ENCODE results near the gene SEMA4F.
A peak's percentile ranks its signal among the peaks of the same experiment; 100 is the strongest.
"Not testable (repeated sequence)": the region's sequence is repeated elsewhere in the genome, so short reads cannot be mapped to it uniquely, and the experiment has no call there.

The SEMA4F gene

DNA sequence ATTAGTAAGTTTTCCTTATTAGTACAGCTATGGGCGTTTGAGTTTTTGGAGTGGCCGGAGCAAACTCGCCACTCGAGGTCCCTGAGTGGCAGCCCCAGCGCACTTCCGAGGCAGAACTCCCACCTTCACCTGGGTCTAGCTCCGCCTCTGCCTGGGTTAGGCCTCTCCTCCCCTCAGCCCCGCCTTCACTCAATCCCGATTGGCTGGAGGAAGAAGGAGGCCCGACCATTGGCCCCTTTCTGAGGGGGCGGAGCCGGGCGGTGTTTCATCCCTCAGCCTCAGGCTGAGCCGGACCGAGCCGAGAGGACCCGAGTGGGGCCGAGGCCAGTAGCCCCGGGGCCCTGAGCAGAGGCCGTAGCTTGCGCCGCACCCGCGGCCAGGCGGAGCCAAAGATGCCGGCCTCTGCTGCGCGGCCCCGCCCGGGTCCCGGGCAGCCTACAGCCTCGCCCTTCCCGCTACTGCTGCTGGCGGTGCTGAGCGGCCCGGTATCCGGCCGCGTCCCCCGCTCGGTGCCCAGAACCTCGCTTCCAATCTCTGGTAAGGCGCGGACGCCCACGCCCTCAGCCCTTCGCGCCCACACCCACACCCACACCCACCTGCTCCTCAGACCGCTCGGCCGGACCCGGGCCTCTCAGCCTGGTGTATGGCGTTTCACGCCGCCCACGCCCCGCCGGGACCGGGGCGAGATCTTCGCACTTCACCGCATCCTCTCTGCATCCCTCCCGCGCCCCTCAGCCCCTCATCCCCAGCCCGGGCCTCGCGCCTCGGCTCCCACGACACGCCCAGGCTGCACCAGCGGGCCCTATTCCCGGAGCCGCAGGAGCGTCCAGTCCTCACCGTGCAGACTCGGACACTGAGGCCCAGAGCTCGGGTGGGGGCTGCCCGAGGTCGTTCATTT is at the start of gene SEMA4F:
Gene SEMA4F, plus strand, starts transcription at position 263 of the 898 bp plus-strand sequence. Its CDS starts 130 bp downstream, at position 393.
- peak; percentile 96 for DNase-seq (ENCODE audit: low read depth)

DNA sequence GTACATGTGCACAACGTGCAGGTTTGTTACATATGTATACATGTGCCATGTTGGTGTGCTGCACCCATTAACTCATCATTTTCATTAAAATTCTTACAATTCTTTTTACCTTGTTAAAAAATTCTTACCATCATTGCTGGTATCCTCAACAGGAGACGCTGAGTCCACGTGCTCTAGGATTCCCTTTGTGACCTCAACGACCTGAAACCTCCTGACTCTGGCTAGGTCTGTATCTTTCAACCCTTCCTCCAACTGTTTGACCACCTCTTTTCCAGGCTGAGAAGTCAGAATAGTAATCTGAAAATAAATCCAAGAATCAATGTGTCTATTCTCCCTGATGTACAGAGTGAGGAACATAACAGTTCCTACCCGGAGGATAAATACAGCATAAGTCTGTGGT is 47.1 kb upstream of the SEMA4F start:
- DNase-seq (ENCODE audit: low read depth): no peak

- DNase-seq (ENCODE audit: low read depth): peak; percentile 44
Measured at GRCh38 chr2:74617122-74617521, 36.9 kb upstream of the SEMA4F start.

DNA sequence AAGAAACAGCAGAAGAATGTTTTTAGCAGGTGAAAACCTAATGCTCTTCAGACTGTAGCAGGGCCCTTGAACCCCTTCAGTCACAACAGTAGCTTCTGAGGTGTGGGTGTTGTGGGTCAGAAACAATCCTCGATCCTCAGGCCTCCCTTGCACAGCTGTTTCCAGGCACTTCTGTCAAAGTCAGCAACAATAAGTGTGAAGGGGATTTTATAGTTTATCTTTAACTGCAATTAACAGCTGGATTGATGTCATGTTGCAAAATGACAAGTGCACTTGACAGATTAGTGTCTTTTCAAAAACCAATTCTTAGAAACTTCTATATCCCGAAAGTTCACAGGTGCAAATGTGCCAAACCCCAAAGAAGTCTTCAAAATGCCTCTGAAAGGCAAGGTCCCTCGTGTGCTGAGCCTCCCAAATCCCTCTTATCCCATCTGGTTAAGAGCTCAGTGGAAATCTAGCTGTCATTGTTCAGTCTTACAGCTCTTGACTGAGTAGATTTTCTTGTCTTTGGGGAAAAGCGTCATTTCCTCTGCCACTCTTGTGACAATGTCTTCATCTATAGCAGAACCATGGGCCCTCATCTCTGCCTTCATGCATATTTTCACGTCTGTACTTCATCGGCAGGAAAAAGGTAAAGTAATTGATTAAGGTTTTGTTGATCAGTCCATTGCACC is 35.5 kb upstream of the SEMA4F start:
- DNase-seq (ENCODE audit: low read depth): no peak

- no peak for DNase-seq (ENCODE audit: low read depth)
Measured at GRCh38 chr2:74619651-74620297, 34.3 kb upstream of the SEMA4F start.

DNA sequence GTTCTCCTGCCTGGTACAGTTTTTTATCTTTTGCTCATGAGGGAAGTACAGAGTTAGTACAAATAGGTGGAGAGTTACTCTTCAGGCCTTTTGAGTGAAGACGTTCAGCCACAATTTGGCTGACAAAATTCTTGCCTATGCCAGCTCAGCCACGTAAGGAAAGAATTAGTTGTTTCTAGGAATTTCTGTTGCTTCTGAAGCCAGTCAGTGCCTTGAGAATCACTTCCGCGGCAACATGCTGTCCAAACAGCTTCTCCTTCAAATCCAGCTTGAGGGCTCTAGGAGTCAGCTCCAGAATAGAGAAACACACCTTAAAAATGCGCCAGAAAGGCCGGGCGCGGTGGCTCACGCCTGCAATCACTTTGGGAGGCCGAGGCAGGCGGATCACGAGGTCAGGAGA is 33.4 kb upstream of the SEMA4F start:
- no peak for DNase-seq (ENCODE audit: low read depth)

GRCh38 chr2:74625658-74626425 is 28.2 kb upstream of the SEMA4F start:
- DNase-seq (ENCODE audit: low read depth): peak; percentile 0

DNA sequence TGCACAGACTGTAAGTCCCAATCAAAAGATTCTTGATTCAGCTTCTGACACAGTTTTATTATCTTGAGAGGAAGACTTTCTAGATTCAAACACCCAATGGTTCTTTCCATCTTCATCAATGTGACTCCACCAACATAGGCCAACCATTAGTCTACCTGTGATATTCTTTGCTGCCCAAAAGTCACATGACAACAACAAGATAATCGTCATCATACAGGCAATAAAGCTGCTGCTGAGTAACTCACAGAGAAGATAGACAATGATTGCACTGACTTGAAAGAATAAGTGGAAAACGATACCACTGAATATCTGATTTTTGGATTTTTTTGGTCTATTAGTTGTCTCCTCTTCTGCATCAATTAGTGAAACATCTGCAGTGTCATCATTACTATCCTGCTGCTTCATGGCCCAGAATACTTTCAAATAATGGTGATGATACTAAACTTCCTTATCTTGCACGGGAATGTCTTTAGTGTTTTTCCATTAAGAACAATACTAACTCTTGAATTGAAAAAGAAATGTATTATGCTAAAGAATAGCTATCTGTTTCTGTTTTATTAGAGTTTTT is 25.4 kb upstream of the SEMA4F start:
- DNase-seq (ENCODE audit: low read depth): no peak

GRCh38 chr2:74630454-74630853 is 23.6 kb upstream of the SEMA4F start:
- not testable (repeated sequence) for DNase-seq (ENCODE audit: low read depth)

DNA sequence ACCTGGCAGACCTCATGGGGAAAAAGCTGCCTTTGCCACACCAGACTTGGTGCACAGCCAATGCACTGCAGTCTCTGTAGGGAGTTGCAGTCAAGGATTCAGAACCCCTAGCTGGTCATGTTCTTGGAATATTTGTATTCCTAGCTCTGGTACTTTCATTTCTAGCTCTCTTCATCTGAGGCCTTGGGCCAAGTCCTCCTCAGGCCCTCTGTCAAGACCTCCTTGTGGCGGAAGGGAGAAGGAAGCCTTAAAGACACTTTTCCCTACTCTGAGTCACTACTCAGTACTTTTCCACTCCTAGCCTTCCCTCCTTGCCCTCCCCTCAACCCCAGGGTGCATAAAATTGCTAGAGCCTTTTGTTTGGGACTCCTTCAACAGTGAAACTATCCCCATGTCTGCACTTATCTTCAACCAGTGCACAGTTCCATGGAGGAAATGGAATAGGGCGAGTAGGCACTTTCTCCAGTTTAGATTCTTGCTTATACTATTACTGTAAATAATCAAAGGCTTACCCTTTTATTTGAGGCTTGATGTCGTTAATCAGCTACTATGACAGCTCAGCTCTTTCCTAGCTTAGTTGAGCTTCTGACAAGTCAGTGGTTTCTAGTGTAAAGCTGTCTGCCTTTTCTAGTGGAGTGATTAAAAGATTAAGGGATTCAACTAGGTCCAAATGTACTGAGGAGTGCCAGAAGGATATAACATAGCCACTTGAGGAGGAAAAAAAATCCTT is 21.7 kb upstream of the SEMA4F start:
- peak; percentile 54 for DNase-seq (ENCODE audit: low read depth)

DNA sequence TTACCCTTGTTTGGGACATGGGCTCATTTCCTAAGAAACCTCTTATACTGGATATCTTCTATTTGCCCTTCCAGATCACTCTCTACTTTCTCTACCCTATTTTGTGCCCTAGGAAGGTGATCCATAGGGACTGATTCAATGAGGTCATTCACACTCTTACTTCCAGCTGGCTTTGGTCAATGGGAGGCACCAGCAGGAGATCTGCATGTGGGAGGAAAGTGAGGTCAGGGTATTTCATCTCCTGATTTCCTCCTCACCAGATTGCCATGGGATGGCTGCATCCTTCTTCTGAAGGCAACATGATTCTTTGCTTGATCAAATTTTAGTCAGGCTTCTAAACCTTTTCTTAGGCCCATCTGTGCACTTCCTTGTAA is 21.1 kb upstream of the SEMA4F start:
- no peak for DNase-seq (ENCODE audit: low read depth)

GRCh38 chr2:74639550-74639949 is 14.5 kb upstream of the SEMA4F start:
- no peak for DNase-seq (ENCODE audit: low read depth)

DNA sequence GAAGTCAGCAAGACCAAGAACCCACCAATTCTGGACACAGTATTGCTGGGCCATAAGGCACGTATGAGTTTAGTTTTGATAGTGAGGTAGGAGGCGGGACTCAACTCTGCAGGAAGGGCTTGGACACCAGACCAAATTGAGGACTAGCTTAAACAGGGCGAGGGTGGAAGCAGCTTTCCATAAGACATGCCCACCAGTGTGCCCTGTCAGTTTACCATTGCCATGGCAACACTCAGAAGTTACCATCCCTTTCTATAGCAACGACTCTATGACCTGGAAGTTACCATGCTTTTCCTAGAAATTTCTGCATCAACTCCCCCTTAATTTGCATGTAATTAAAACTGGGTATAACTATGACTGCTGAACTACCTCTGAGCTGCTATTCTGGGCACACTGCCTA is 8.7 kb upstream of the SEMA4F start:
- DNase-seq (ENCODE audit: low read depth): no peak

DNA sequence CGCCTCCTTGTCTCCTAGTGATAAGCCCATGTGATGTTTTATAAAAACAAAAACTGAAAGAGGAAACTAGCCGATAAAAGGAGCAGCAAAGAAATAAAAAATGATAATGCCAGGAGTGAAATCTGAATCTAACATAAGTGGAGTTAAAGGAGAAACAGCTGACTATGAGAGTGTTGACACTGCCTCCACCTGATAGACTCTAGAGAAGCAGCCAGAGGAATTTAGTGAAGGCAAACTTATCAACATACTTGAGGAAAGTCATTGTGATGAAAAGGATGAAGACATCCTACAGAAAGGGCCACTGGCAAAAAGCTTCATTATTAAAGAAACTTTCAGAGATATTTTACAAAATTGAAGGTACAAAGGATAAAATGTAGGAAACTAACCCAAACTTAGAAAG is 7.8 kb upstream of the SEMA4F start:
- no peak for DNase-seq (ENCODE audit: low read depth)

GRCh38 chr2:74646834-74647482 is 7.1 kb upstream of the SEMA4F start:
- no peak for DNase-seq (ENCODE audit: low read depth)

DNA sequence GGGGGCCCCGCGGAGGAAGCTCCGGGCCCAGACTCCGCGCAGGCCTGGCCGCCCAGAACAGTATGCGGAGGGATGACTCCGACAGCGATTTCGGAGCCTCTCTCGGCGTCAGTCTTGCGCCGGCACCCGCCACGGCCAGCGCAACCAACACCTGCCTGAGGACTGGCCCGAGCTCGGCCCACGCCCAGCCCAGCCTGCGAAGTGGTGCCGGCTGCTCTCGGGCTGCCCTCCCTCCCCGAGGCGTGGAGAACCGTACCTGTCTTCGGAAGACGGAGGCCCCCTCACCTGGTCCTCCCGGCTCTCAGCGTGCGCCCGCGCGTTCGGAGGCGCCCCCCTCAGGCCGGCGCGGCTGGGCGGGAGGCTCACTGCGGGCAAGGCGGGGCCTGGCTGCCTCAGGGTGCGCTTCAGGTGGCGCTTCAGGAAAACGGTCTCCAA is 6.0 kb upstream of the SEMA4F start, which contains the start of gene M1AP:
Gene M1AP, minus strand, starts transcription at position 322 of the 435 bp plus-strand sequence. CDS start 8,055 bp downstream, outside the sequence.
- DNase-seq (ENCODE audit: low read depth): no peak

DNA sequence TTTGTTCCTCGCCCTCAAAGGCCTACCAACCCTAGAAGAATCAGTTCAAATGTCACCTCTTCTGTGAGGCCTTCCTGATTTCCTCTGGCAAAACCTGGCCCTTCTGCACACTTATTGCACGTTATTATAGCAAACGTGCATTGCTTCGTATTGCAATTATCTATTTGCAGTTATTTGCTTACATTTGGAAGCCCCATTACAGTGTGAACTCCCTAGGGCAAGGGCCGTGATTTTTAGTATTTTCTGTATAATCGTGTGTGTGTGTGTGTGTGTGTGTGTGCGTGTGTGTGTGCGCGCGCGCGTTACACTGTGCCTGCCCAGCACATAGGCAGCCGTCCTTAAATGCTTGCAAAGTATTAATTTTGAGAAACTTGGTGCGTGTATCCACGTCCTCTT is 460 bp upstream of the SEMA4F start:
- DNase-seq (ENCODE audit: low read depth): no peak

DNA sequence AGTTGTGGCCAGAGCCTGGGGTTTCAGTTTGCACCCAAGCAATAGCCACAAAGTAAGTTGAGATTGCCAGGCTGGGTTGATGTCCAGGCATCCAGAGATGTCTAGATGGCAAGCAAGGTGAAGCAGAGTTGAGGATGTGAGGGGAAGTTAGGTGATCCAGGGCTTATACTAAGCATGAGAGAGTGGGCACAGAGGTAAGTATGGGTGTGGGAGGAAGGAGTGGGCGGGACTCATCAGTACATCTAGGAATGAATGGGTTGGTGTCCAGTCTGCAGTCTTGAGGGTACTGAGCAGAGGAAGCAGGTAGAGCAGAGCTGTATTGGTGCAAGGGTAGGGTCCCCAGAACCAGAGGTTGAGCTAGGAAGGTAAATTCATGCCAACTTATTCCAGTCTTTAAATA is 1.5 kb downstream of the SEMA4F start:
- no peak for DNase-seq (ENCODE audit: low read depth)

GRCh38 chr2:74658516-74658915 is 4.5 kb downstream of the SEMA4F start:
- DNase-seq (ENCODE audit: low read depth): peak; percentile 92

DNA sequence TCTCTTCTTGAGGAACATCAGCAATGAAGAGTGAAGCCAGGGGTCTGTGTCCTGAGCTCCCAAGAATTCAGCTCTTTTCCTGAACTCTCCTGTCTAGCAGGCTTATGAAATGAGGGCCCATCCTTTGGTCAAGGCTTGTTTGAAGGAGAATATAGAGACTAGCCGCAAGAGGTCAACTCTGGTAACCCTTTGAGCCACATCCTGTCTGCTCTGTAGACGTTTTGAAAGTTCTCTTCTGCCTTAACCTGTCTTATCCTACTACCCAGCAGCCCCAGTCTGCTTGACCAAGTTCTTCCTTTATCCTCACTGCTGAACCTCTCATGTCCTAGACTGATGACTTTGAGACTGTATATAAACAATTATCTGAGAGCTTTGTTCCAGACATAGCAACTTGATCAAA is 5.4 kb downstream of the SEMA4F start:
- peak; percentile 38 for DNase-seq (ENCODE audit: low read depth)

Measured in EH (cell line).